IPS-11a (cell line): ENCODE results near the gene PELI2.
A peak's percentile ranks its signal among the peaks of the same experiment; 100 is the strongest.

Experiments used
- H3K4me3 ChIP-seq: one replicate; pipeline ENCODE4 v1.5.1; 2013; ENCODE audit warnings: low read depth, low read length, control low read depth

PELI2 gene

DNA sequence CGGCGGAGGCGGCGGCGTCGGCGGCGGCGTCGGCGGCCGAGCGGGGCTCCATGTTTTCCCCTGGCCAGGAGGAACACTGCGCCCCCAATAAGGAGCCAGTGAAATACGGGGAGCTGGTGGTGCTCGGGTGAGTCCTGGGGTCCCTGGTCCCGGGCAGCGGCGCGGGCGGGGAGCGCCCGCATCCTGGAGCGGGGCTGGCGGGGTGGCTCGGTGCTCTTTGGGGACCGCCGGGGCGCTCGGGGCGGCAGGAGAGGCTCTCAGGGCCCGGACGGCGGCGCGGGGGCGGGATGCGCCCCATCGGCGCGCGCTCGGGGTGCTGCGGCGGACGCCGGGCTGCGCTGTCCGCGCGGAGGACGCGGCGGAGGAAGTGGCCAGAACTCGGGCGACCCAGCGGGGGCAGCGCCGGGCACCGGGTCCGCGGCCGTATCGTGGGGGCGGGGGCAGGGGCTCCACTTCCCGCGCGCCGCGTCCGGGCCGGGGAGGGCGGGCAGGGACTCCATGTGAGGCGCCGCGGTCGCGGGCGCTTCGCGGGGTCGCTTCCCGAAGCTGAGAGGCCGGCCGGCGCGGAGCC is 485 bp downstream of the PELI2 start:
- peak overlapping the region; percentile 78 for H3K4me3 ChIP-seq

DNA sequence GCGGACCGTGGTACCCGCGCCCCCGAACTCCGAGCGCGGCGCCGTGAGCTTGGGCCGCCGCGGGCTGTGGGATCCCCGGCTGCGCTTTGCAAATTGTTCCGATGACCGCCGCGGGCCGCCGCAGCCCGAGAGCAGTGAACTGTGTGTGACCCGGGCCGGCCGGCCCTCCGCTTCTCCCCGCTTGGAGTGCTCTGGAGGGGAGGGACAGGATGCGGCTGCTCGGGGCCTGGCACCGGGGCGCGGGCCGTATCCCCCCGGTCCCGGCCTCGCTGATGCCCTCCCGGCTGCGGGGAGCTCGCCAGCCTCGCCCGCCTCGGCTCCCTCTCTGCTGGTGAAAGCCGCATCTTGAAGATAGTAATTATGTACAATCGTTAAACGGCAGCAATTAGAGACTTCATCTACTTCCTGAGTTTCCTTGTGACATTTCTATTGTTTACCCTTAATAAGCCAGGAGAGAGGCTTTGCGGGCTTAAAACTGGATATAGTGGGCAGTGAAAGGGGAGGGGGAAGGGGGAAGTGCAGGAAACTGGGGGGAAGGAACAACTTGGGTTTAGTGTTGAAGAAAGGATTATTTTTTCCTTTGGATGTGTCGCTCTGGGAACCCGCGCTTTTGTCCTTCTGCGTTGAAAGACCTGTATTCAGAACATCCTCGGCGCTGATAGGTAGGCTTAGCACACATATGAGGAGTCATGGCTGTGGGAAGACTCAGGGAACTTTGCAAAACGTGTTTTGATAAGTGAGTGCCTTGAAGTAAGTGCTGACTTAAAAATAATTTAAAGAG is 1.2 kb downstream of the PELI2 start:
- peak overlapping the region; percentile 78 for H3K4me3 ChIP-seq

DNA sequence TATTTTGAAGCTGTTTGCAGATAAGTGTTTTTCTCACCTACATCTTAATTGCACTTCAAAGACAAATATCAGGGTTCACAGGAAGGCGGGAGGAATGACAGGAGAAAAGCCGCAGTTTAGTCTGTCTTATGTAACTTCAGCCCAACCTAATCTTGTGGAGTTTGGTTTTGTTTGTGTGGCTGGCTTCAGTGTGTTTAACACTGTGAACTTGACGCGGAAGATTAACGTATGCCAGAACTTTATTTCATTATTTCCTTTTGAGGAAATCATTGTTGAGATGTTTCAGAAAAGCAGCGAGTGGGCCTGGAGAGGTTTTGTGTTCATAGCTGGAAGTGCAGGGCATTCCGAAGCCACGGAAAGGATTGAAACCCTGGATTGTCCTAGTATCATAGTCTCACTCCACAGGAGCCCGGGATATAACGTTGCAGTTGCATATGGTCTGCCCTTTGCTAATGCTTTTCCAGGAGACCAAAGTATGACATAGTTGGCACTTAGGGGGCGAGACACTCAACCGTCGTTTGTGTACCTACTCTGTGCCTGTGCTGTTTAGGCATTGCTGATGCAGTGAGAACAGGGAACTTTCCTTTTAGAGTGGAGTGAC is 2.0 kb downstream of the PELI2 start:
- peak overlapping the region; percentile 78 for H3K4me3 ChIP-seq

DNA sequence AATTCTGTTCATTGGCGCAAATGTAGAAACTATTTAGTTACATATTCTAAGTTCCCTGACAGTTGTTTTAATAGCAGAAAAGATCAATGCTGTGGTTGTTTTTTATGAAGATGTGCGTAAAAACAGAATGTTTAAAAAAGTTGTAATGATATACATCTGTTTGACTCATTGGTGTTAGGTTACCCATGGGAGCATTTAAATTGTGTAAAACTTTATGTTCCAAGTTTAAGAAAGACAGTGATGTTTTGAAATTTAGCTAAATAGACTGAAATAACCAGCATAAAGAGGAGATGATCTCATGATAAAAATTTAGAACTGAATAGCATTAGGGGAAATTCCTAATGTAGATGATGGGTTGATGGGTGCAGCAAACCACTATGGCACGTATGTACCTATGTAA is 3.6 kb downstream of the PELI2 start:
- H3K4me3 ChIP-seq = no peak overlapping the region

DNA sequence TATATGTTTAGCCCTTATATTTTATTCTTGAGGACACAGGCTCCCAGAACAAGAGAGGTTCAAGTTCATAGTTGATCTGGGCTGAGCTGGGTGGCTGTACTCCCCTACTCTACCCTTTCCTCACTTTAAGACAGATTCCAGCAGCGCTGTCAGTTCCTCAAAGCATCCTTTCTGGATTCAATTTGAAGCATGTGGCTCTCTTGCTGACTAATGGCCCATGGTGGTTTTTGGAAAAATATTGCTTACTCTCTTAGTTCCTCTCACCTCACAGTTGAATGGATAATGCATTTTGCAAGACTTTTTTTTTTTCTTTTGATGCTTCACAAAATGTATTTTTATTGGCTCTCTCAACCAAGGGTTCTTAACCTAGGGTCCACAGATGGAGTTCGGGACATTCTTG is 4.1 kb downstream of the PELI2 start:
- no peak overlapping the region for H3K4me3 ChIP-seq

DNA sequence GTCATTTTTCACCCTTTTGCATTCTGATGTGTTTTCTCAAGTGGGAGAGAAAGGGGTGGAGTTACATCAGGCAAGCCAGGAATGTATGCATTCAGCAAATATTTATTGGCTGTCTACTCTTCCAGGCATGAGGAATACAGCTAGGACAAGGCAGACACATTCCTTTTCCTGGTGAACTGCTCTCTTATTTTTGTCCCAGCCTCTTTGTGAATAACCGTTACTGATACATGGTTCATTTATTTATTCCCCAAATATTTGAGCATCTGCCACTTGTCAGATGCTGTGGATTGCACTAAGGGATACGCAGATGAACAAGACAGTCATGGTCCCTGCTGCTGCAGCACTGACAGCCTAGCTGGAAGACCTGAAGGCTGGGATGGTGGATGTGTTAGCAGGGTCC is 6.1 kb downstream of the PELI2 start:
- H3K4me3 ChIP-seq = no peak overlapping the region

DNA sequence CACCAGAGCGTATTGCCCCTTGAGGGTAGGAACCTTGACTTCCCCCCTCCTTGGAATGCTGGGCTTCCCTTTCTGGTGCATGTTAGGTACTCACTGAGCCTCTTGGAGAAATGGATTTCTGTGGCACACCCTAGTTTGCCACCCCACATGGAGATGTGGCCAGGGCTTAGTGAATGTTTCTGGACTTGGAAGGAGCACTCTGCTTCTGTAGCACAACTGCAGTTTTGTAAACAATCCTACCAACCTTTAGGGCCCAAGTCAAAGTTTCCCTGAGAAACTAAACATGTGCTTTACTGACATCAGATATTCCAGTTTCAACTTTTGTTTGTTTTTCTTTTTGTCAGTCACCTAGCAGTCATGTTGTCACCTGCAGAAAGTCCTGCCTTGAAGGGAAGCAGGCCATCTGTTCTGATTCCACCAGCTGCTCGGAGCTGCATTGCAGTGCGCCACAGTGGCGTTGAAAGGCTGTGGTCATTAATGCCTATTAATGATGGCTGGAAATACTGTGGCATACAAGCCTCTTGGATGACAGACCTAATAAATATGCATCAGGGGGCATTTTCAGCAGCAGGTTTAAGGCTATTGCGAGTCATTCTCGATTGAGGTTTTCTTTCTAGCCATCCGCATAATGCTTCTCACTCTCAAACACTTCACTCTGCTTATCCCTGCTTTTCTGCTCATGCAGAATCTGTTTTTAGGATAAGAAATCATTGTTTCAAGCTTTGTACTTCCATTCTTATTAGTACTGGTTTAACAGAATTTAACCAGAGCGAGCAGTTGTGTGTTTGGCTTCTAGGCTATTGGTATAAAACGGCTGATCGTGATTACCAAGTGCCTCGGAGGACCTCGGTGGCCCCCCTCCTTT is 7.8 kb downstream of the PELI2 start:
- no peak overlapping the region for H3K4me3 ChIP-seq

DNA sequence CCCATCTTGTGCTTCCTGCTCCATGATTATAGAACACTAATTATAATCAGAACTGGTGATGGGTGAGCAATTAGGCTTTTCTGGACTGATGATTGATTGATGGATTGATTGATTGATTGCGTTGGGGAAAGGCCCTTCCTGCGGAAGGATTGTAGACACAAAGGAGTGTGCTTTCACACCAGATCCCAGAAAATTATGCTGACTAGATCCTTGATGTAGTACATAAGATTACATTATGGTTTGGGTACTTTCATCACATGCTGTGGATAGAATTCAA is 8.4 kb downstream of the PELI2 start:
- no peak overlapping the region for H3K4me3 ChIP-seq

DNA sequence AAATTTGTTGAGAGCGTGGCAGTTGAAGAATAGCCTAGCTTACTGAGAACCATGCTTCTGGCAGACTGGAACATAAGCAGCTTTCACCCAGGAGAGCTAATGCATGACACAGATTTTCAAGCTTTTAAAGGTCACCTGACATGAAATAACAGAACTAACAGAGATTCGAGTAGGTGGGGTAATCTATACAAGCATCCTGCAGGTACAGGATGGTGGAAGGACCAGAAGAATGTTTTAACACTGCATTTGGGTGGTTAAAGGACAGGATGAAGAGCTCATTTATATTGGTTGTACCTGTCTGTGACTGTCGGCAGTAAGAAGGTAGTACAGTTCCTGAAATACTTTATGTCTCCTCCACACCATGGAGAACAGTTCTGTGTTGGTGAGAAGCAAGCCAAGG is 8.9 kb downstream of the PELI2 start:
- H3K4me3 ChIP-seq = no peak overlapping the region

DNA sequence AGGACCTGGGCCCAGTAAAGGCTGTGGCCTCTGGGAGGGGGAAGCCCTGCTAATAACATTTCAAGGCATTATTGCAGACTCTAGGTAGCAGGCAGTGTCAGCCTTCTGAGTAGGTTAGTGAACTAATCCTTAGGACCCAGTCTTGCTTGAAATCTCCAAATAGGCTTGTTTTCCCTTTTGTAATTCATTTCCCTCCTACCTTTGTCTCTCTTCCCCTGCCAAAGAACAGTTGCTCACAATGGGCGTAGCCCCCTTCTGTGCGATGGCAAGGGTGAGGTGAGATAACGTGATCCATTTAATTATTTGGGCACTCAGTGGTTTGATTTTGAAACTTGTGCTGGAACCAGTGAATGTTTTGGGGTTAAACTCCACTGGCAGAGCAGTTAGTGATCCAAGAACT is 10.9 kb downstream of the PELI2 start:
- no peak overlapping the region for H3K4me3 ChIP-seq

DNA sequence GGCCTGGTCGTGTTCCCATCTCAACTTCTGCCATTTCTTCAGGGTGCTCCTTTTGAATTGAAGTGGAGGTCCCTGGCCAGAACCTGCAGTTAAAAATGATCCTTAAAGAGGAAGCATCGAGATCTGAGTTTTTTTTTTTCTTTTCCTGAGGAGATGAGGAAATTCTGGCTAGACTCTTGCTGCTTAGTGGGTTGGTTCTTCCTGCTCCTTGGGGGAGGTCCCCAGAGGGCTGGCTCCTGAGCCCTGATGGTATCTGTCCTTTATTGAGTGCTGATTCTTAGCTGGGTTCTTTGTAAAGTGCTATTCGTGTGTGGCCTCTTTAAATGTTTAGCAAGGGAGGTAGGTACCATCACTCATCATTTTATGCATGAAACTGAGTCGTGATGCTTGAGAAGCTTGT is 11.7 kb downstream of the PELI2 start:
- H3K4me3 ChIP-seq = no peak overlapping the region

DNA sequence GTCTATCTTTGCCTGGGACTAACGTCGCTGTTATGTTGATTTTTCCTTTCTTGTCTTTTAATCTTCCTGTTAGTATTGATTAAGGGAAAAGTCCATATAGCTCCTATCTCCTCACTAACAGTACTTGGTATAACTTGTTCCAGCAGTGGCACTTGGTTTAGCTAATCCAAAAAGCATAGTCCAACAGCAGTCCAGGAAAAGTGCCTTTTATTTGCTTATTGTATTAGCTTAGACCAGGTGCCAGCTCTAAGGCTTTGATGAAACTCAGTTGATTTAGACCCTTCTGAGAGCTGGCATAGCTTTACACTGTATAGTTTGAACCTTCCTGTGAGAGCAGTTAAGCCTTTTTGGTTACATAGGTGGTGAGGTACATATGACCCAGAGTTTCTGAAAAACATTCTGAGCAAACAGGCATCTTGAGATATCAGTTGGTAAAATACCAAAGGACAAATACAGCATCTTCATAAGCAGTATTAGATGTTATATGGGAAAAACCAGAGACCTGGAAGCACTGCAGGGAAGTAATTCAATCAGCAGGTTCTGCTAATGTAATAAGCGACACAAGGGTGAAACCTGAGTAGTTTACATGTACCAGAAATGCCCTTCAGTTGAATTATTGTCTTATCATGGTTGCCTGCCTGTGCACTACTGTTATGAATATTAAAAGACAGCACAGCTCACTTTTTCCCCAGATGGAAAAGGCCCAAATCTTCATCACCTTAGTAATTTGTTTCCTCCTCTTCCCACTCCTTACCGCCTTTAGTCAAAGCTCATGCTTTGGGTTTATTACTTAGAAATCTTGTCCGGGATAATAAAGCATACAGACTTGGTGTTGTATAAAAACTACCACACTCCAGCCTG is 13.0 kb downstream of the PELI2 start:
- H3K4me3 ChIP-seq = no peak overlapping the region

DNA sequence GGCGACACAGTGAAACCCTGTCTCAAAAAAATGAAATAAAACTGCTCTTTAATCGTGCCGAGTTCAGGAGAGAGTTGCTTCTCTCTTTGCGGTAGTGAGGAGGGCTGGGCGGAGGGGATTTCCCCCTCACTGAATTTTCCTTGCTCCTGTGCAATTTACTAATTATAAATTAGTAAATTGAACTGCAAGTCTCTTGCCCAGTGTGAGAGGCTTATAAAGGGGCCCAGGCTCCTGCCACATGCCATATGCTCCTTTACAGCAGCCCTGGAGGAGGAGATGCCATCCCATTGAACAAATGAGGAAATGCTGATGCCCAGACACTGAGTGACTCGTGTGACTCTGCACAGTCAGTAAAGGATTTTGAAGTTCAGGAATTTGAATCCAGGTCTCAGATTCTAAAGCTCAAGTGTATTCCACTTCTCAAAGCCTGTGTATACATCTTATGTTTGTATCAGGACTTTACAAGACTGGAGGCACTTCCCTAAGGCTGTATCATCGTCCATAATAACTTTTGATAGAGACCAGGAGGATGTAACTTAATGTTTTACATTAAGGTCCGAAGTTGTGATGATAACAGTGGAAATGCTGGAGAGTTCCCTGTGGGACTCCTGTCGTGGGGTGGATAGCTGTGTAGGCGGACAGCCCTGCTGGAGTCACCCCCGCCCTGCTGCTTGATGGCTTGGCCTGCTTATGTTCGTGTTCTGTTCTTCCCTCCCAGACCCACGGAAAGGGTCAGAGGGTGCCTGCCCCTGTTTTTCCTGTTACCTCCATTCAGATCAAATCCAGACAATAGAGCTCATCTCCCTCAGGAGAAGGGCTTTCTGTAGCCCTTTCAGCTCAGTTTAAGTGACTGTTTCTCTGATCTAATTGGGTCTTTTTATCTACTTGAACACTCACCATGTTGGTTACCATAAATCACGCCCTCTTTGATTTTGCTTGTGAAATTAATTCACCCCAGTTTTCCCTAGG is 13.9 kb downstream of the PELI2 start:
- no peak overlapping the region for H3K4me3 ChIP-seq

DNA sequence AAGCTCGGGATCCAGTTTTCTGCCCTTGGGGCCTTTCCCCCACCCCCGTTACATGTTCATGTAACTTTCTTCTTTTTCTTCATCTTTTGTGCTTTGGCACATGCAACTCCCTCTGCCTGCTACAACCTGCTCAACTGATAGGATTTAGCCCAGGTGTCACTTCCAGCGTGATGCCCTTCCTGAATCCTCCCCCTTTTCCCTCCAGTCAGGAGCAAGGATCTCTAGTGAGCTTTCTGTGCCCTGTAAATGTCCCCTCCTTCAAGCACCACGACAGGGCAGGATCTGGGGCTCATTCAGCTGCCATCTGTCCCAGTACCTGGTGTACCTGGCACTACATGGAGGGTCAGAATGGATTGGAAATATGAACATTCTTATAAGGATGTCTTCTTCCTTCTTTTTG is 15.3 kb downstream of the PELI2 start:
- no peak overlapping the region for H3K4me3 ChIP-seq

DNA sequence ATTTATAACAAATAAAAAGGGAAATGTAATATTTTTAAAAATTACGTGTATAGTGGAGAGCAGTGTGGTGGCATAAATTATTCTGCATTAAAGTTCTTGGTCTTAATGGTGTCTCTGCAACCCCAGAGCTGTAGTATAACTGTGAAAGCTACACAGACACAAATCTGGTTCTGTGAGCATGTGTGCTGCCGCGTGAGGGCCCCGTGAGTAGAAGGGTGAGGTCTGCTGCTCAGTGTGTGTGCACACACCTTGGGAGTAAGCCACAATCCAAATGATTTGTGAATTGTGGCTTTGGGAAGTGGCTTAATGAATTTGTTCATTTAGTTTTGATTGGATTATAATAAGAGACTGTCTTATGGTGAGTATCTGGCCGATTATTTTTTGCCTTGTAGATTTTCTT is 16.8 kb downstream of the PELI2 start:
- H3K4me3 ChIP-seq = no peak overlapping the region

DNA sequence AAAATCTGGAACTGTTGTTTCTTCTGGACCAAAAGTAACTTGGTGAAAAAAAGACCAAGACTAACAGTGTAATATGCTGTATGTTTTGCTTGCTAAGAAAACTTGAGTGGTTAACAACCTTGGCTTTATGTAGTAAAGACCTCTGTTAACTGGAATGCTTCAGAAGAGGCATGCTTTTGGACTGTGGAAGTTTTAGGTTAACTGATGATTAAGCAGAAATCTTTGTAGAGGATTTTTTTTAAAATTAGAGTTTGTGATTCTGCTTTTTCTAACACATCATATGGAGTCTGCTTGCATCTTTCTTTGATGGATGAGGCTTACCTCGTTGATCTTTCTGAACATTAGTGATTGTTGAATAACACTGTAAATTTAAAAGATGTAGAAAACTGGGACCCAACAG is 17.5 kb downstream of the PELI2 start:
- H3K4me3 ChIP-seq = no peak overlapping the region

DNA sequence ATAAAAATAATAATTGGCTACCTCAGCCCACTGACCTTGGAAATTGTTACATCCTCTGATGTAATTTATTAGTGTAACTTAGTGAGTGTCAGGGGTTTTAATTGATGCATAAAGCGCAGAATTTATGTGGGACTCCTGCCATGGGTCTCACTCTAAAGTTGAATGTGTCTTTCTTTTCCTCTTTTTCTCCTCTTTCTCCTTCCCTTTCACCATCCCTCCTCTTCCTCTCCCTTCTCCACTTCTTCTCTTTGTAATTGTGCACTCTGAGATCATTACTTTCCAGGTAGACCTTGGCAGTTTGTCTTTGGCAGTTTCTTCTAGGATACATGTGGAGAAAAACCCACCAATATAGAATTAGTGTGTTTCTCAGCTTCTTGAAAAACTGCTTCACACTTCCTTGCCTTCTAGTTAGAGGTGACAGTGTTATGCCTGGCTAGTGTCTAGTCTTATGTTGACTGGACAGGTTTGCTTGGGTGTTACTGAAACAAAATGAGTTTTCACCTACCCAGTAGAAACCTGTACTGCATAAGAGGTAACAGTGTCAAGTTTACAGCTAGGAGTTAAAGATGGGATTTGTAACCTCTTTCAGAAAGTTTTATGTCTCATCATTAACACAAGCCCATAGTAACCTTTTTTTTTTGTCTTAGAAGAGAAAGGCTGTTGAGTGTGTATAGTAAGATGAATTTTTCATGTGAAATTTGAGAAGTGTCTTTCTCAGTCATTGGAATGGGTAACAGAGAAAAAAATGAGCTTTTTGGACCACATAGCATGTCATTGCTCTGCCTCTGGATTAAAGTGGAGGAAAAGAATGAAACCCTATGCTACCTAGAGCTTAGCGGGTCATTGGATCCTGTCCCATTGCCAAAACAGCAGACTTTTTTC is 18.6 kb downstream of the PELI2 start:
- no peak overlapping the region for H3K4me3 ChIP-seq

DNA sequence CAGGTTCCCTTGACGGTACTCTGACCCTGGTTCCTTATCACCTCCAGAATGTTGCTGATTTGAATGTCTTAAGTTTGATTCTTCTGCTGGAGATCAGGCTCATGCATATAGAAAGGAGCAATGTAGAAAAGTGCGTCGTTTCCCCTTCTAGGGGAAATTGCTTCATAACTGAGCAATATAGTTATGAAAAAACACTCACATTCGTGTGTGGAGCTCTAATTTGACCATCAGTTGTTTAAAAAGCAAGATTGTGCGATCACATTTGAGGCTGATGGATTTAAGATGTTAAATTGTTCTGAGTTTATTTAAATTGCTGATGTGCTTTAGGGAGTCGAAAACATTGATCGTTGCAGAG is 19.2 kb downstream of the PELI2 start:
- H3K4me3 ChIP-seq = no peak overlapping the region

DNA sequence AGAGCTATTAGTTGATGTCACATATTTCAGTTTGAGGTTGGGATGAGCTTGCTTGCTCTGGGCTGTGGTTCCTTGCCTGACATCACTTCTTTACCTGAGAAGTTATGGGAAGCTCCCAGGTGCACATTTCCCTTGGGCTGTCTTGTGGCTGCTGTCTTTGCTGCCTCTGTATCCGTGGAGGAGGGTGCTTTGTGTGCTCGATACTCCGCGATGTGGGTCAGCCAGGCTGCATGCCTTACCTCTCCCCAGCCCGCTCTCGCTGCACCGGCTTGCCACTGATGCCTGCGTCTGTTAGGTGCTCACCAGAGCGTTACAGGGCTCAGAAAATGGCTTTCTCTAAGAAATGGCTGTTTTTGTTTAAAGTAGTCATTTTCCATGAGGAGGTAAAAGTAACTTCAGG is 19.6 kb downstream of the PELI2 start:
- no peak overlapping the region for H3K4me3 ChIP-seq
